HCT116 (cell line): Measurements from ENCODE around the gene CDKN2A. TPM values are rescaled to one million over a fixed set of nuclear protein-coding genes. Genes with fewer than 3 reads are reported as not detected.

ENCODE experiments used
- ATAC-seq: fragments of 200-7000 bp; cut with Tn5 transposase; 2 replicates; pipeline ENCODE4 v1.9.1; 2020; ENCODE audit warnings: mild to moderate bottlenecking, moderate library complexity
- BruUV-seq: library from RNA; stranded (reverse); fragments of 400-500 nt; replicated peaks from 2 replicates; lab custom pipeline; 2021; lab: Mats Ljungman, UMichigan
- CTCF ChIA-PET: fragments of 300-600 bp; sonication (Branson Sonifier 250); formaldehyde crosslinking; loops from one replicate; lab custom pipeline; 2021; ENCODE audit warnings: antibody characterized with exemption; lab: Charles Lee
- POLR2A ChIA-PET: fragments of 300-600, 350-600 bp; sonication (Branson Sonifier 250); formaldehyde crosslinking; loops from one replicate; lab custom pipeline; 2021; ENCODE audit warnings: antibody characterized with exemption; lab: Charles Lee
- RAD21 ChIA-PET, 2 experiments: fragments of 300-600 bp; sonication (Branson Sonifier 250); formaldehyde crosslinking; loops; one replicate each; lab custom pipeline; 2023; ENCODE audit warnings: low total read pairs in 2 of 2; ENCODE audit not compliant: uncharacterized antibody in 2 of 2, unreplicated experiment in 2 of 2, low non-redundant PET in 1 of 2; lab: Charles Lee
- DNase-seq: peaks from one replicate; pipeline ENCODE4 v3.0.0-alpha.2; 2010; ENCODE audit warnings: low read depth, low spot score
- H2AFZ ChIP-seq: fragments of 200-600 bp; shearing (Covaris generic), sonication (generic); 2 replicates; pipeline ENCODE4 v1.6.1; 2017; ENCODE audit warnings: low read depth, mixed run types, mixed read lengths, antibody characterized with exemption, low read length; ENCODE audit not compliant: poor library complexity, severe bottlenecking
- H3K27ac ChIP-seq: 2 replicates; pipeline ENCODE4 v1.5.1; 2012; ENCODE audit warnings: low read depth, low read length
- H3K27me3 ChIP-seq: fragments of 200-600 bp; sonication (generic); 2 replicates; pipeline ENCODE4 v1.6.1; 2016; ENCODE audit warnings: mixed run types, low read length, mixed read lengths; ENCODE audit not compliant: insufficient read depth
- H3K36me3 ChIP-seq, 2 experiments: fragments of 200-500 bp in 1 of 2; fragments of 200-600 bp in 1 of 2; sonication (Bioruptor generic) in 1 of 2; sonication (generic) in 1 of 2; 2 replicates each; pipeline versions ENCODE4 v1.5.1 to v1.6.1; 2014 to 2016; ENCODE audit warnings: low read length in 2 of 2, inconsistent platforms in 1 of 2, mixed read lengths in 1 of 2, mixed run types in 1 of 2; ENCODE audit not compliant: insufficient read depth in 2 of 2, control insufficient read depth in 1 of 2
- H3K4me1 ChIP-seq, 2 experiments: fragments of 200-600 bp in 1 of 2; sonication (generic) in 1 of 2; 2 replicates each; pipeline versions ENCODE4 v1.5.1 to v1.6.1; 2012 to 2017; ENCODE audit warnings: low read length in 2 of 2, inconsistent platforms in 1 of 2, mild to moderate bottlenecking in 1 of 2, mixed read lengths in 1 of 2, mixed run types in 1 of 2, moderate library complexity in 1 of 2; ENCODE audit not compliant: insufficient read depth in 2 of 2, control insufficient read depth in 1 of 2
- H3K4me2 ChIP-seq: fragments of 200-600 bp; sonication (generic); 2 replicates; pipeline ENCODE4 v1.6.1; 2017; ENCODE audit warnings: mixed run types, low read length, mixed read lengths
- H3K4me3 ChIP-seq, 2 experiments: fragments of 200-600 bp in 1 of 2; sonication (generic) in 1 of 2; replicated peaks in 1 of 2; 2 replicates each; pipeline ENCODE4 v1.5.1; 2011 to 2016; ENCODE audit warnings: low read length in 2 of 2, control low read depth in 1 of 2, low read depth in 1 of 2, mild to moderate bottlenecking in 1 of 2, mixed read lengths in 1 of 2, mixed run types in 1 of 2
- H3K79me2 ChIP-seq: fragments of 200-600 bp; sonication (generic); 2 replicates; pipeline ENCODE4 v1.6.1; 2017; ENCODE audit warnings: mild to moderate bottlenecking, mixed run types, low read length, moderate library complexity, mixed read lengths; ENCODE audit not compliant: insufficient read depth
- H3K9ac ChIP-seq: fragments of 200-600 bp; sonication (generic); 2 replicates; pipeline ENCODE4 v1.6.1; 2016; ENCODE audit warnings: low read length, mixed read lengths
- H3K9me2 ChIP-seq: fragments of 200-600 bp; sonication (generic), shearing (Covaris generic); 2 replicates; pipeline ENCODE4 v1.6.1; 2017; ENCODE audit warnings: mixed run types, mild to moderate bottlenecking, moderate library complexity; ENCODE audit not compliant: insufficient read depth
- H3K9me3 ChIP-seq, 2 experiments: fragments of 200-500 bp in 1 of 2; fragments of 200-600 bp in 1 of 2; sonication (Bioruptor generic) in 1 of 2; sonication (generic) in 1 of 2; 2 replicates each; pipeline ENCODE4 v1.6.1; 2014 to 2017; ENCODE audit warnings: low read length in 2 of 2, mixed read lengths in 2 of 2, inconsistent platforms in 1 of 2, low read depth in 1 of 2, mild to moderate bottlenecking in 1 of 2, mixed run types in 1 of 2, moderate library complexity in 1 of 2; ENCODE audit not compliant: control insufficient read depth in 1 of 2, insufficient read depth in 1 of 2
- H4K20me1 ChIP-seq: fragments of 200-600 bp; sonication (generic), shearing (Covaris generic); 2 replicates; pipeline ENCODE4 v1.6.1; 2017; ENCODE audit warnings: mixed run types, mild to moderate bottlenecking, moderate library complexity; ENCODE audit not compliant: insufficient read depth
- ATF3 ChIP-seq: IDR thresholded peaks from 2 replicates; pipeline ENCODE4 v1.6.1; 2012
- ELF1 ChIP-seq: IDR thresholded peaks from 2 replicates; pipeline ENCODE4 v1.6.1; 2012; ENCODE audit warnings: low read depth, borderline replicate concordance
- EZH2phosphoT487 ChIP-seq: fragments of 200-600 bp; IDR thresholded peaks from 2 replicates; pipeline ENCODE4 v1.6.1; 2018; ENCODE audit warnings: antibody characterized with exemption, borderline replicate concordance
- FOSL1 ChIP-seq: IDR thresholded peaks from 2 replicates; pipeline ENCODE4 v1.6.1; 2012; ENCODE audit warnings: low read depth
- MAX ChIP-seq: IDR thresholded peaks from 2 replicates; pipeline ENCODE4 v1.6.1; 2012
- POLR2A ChIP-seq: IDR thresholded peaks from 2 replicates; pipeline ENCODE4 v1.7.0; 2011; ENCODE audit warnings: borderline replicate concordance; ENCODE audit not compliant: insufficient read depth, insufficient read length; ENCODE audit errors: extremely low read depth
- POLR2AphosphoS5 ChIP-seq: IDR thresholded peaks from 2 replicates; pipeline ENCODE4 v1.6.1; 2011; ENCODE audit warnings: mild to moderate bottlenecking, low read depth, low read length, moderate library complexity
- SIN3A ChIP-seq: IDR thresholded peaks from 2 replicates; pipeline ENCODE4 v1.6.1; 2012; ENCODE audit warnings: low read depth
- SRF ChIP-seq: IDR thresholded peaks from 2 replicates; pipeline ENCODE4 v1.6.1; 2012; ENCODE audit warnings: low read depth
- YY1 ChIP-seq: IDR thresholded peaks from 2 replicates; pipeline ENCODE4 v1.6.1; 2011; ENCODE audit warnings: low read length, low read depth, moderate library complexity, mild to moderate bottlenecking; ENCODE audit not compliant: insufficient replicate concordance; ENCODE audit errors: extremely low read depth
- ZBTB33 ChIP-seq: IDR thresholded peaks from 2 replicates; pipeline ENCODE4 v1.6.1; 2011; ENCODE audit warnings: mild to moderate bottlenecking, low read length, moderate library complexity; ENCODE audit not compliant: insufficient replicate concordance; ENCODE audit errors: extremely low read depth
- ZFX ChIP-seq: fragments of 450-650 bp; IDR thresholded peaks from 2 replicates; pipeline ENCODE4 v1.6.1; 2017
- ZNF274 ChIP-seq: fragments of 200-500 bp; sonication (Bioruptor generic); IDR thresholded peaks from 2 replicates; pipeline ENCODE4 v1.6.1; 2014; ENCODE audit warnings: mild to moderate bottlenecking, low read depth, low read length, inconsistent platforms
- intact Hi-C: fragments of 100-400 bp; cut with micrococcal nuclease; formaldehyde crosslinking; loops from 2 replicates; pipeline ENCODE4 v1.10.0; 2022
- total RNA-seq: library from RNA; stranded (reverse); gene quantifications from one replicate; pipeline ENCODE4 v1.2.1, GENCODE V29; 2021; ENCODE audit not compliant: unreplicated experiment

CDKN2A gene
- total RNA-seq, 1 experiment from 2014 or later = 89.7 TPM

- H3K9me2 ChIP-seq = no peaks in the 10 kb centered on the region
- CTCF ChIA-PET = no interaction called here
- H3K79me2 ChIP-seq = no peaks in the 10 kb centered on the region
Observed at GRCh38 chr9:21931428-21931827, 62.8 kb downstream of the CDKN2A start.

More at GRCh38 chr9:21931428-21931827, 62.8 kb downstream of the CDKN2A start:
- BruUV-seq = no TSS peak
- no peaks in the 10 kb centered on the region for H3K36me3 ChIP-seq
- H3K27me3 ChIP-seq = no peaks in the 10 kb centered on the region
- peaks cover 8 to 10% of the 10 kb centered on the region in 2 experiments; a peak in 3 of 4 replicates for H3K4me1 ChIP-seq
- no peaks in the 10 kb centered on the region for H3K9me3 ChIP-seq
- no peak overlapping the region for H3K9ac ChIP-seq
- DNase-seq (no peak), ATAC-seq (no peak)
- no peaks in the 10 kb centered on the region for H4K20me1 ChIP-seq
- TF ChIP-seq EZH2phosphoT487 = no peak
- no peak for TF ChIP-seq YY1
- no peak for TF ChIP-seq ZFX
- no peak for TF ChIP-seq ELF1
- TF ChIP-seq ZNF274 = no peak
- TF ChIP-seq POLR2AphosphoS5 = no peak
- TF ChIP-seq POLR2A = no peak
- no peak for TF ChIP-seq ZBTB33
- TF ChIP-seq ATF3 = no peak
- no peak for TF ChIP-seq SRF
- TF ChIP-seq SIN3A = no peak
- no peak for TF ChIP-seq FOSL1
- TF ChIP-seq MAX = no peak
- intact Hi-C loops = no loop called here
- H3K4me2 ChIP-seq = no peak overlapping the region
- H3K4me3 ChIP-seq = no peak overlapping the region
- RAD21 ChIA-PET = no interaction called here
- POLR2A ChIA-PET = no interaction called here
- H2AFZ ChIP-seq = no peak overlapping the region
- H3K27ac ChIP-seq = no peak overlapping the region
